DOHH2 (cell line): ENCODE results near the gene LATS2.
"Not testable (repeated sequence)": the region's sequence is repeated elsewhere in the genome, so short reads cannot be mapped to it uniquely, and the experiment has no call there.

Experiments
- H3F3A ChIP-seq: fragments of 200-600 bp; sonication (generic), shearing (Covaris generic); 2 replicates; pipeline ENCODE4 v1.6.0; 2016; ENCODE audit warnings: antibody characterized with exemption, mild to moderate bottlenecking; ENCODE audit not compliant: control insufficient read depth, insufficient read depth
- H3K27ac ChIP-seq: fragments of 200-600 bp; sonication (generic); 2 replicates; pipeline ENCODE4 v1.5.1; 2014; ENCODE audit warnings: low read depth, mild to moderate bottlenecking, low read length, moderate library complexity
- H3K27me3 ChIP-seq: fragments of 200-600 bp; sonication (generic); 2 replicates; pipeline ENCODE4 v1.6.1; 2014; ENCODE audit warnings: mild to moderate bottlenecking, low read length, mixed read lengths; ENCODE audit not compliant: control insufficient read depth
- H3K36me3 ChIP-seq: fragments of 200-600 bp; sonication (generic); 2 replicates; pipeline ENCODE4 v1.6.1; 2014; ENCODE audit warnings: mild to moderate bottlenecking, low read length, moderate library complexity, mixed read lengths; ENCODE audit not compliant: control insufficient read depth
- H3K4me1 ChIP-seq: fragments of 200-600 bp; sonication (generic); 2 replicates; pipeline ENCODE4 v1.6.1; 2014; ENCODE audit warnings: mild to moderate bottlenecking, low read length, mixed read lengths; ENCODE audit not compliant: control insufficient read depth
- H3K4me2 ChIP-seq: fragments of 200-600 bp; sonication (generic); 2 replicates; pipeline ENCODE4 v1.6.0; 2014; ENCODE audit warnings: mild to moderate bottlenecking, low read length, moderate library complexity
- H3K4me3 ChIP-seq: fragments of 200-600 bp; sonication (generic); 2 replicates; pipeline ENCODE4 v1.5.1; 2014; ENCODE audit warnings: mild to moderate bottlenecking, low read length, mixed read lengths
- H3K79me2 ChIP-seq: fragments of 200-600 bp; sonication (generic); 2 replicates; pipeline ENCODE4 v1.6.1; 2014; ENCODE audit warnings: mild to moderate bottlenecking, low read length, mixed read lengths; ENCODE audit not compliant: control insufficient read depth
- H3K9me2 ChIP-seq: fragments of 200-600 bp; sonication (generic); replicated peaks from 2 replicates; pipeline ENCODE4 v1.6.1; 2014; ENCODE audit warnings: mild to moderate bottlenecking, low read length, mixed read lengths; ENCODE audit not compliant: control insufficient read depth
- H3K9me3 ChIP-seq: fragments of 200-600 bp; sonication (generic); 2 replicates; pipeline ENCODE4 v1.6.1; 2014; ENCODE audit warnings: antibody characterized with exemption, low read length, mixed read lengths; ENCODE audit not compliant: control insufficient read depth, insufficient read depth
- H4K20me1 ChIP-seq: fragments of 200-600 bp; sonication (generic); 2 replicates; pipeline ENCODE4 v1.6.0; 2014; ENCODE audit warnings: low read depth, mild to moderate bottlenecking, antibody characterized with exemption, low read length, moderate library complexity; ENCODE audit not compliant: control insufficient read depth, insufficient read depth
- CTCF ChIP-seq: fragments of 200-600 bp; sonication (generic); IDR thresholded peaks from one replicate; pipeline ENCODE4 v1.5.1; 2014; ENCODE audit warnings: antibody characterized with exemption, mild to moderate bottlenecking, low read depth, low read length; ENCODE audit not compliant: poor library complexity, severe bottlenecking
- EZH2phosphoT487 ChIP-seq: fragments of 200-600 bp; sonication (generic); IDR thresholded peaks from 2 replicates; pipeline ENCODE4 v1.6.1; 2017; ENCODE audit warnings: borderline replicate concordance, mild to moderate bottlenecking, antibody characterized with exemption, low read length, moderate library complexity, mixed read lengths

The LATS2 gene

DNA sequence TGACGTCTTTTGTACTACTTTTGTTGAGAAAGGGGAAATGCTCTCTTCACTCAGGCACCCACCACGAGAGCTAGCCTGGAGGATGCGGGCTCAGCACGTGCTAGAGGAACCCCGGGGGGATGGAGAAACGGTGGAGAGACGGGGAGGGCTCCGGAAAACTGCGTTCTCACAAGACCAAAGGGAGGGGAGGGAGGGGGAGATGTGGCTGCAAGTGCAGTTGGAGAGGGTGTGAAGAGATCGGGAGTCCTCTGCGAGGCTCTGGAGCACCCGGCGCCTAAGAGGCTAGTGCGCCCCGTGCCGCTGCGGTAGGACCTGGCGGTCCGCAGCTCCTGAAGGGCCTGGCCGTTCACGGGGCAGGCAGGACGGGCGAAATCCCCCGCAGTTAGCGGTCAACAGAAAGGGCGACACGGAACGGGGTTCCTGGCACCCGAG is 115.4 kb downstream of the LATS2 start:
- no peaks in the 10 kb centered on the region for H3K9me2 ChIP-seq
- H3K4me2 ChIP-seq, result no peak overlapping the region
- H3F3A ChIP-seq, result no peaks in the 10 kb centered on the region
- H3K9me3 ChIP-seq, result no peaks in the 10 kb centered on the region
- no peaks in the 10 kb centered on the region for H4K20me1 ChIP-seq
- no peaks in the 10 kb centered on the region for H3K79me2 ChIP-seq
- H3K4me1 ChIP-seq, result no peaks in the 10 kb centered on the region
- no peaks in the 10 kb centered on the region for H3K27me3 ChIP-seq
- no peaks in the 10 kb centered on the region for H3K36me3 ChIP-seq
- no peak overlapping the region for H3K4me3 ChIP-seq
- no peak overlapping the region for H3K27ac ChIP-seq
- TF ChIP-seq CTCF, result no peak
- TF ChIP-seq EZH2phosphoT487, result no peak

GRCh38 chr13:20942938-20943559 is 118.3 kb downstream of the LATS2 start:
- Histone ChIP-seq H3K27ac (no peak overlapping the region), H3F3A (no peaks in the 10 kb centered on the region), H3K4me2 (no peak overlapping the region), H3K27me3 (no peaks in the 10 kb centered on the region), H4K20me1 (no peaks in the 10 kb centered on the region), H3K4me1 (no peaks in the 10 kb centered on the region), H3K9me2 (no peaks in the 10 kb centered on the region), H3K4me3 (no peak overlapping the region), H3K79me2 (no peaks in the 10 kb centered on the region), H3K9me3 (no peaks in the 10 kb centered on the region), H3K36me3 (no peaks in the 10 kb centered on the region)
- TF ChIP-seq EZH2phosphoT487, result no peak
- no peak for TF ChIP-seq CTCF

DNA sequence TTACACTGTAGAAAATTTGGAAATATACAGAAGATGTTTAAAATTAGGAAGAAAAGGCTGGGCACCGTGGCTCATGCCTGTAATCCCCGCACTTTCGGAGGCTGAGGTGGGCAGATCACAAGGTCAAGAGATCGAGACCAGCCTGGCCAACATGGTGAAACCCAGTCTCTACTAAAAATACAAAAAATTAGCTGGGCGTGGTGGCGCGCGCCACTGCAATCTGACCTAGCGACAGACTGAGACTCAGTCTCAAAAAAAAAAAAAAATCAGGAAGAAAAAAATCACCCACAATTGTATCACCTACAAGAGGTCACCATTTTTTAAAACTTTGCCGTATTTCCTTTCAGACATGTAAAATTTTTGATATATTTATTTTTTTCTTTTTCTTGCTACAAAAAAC is 120.9 kb downstream of the LATS2 start:
- H3K9me3 ChIP-seq, H3K4me3 ChIP-seq, H3F3A ChIP-seq, H3K27me3 ChIP-seq, H3K9me2 ChIP-seq, H4K20me1 ChIP-seq, H3K27ac ChIP-seq, H3K79me2 ChIP-seq, H3K36me3 ChIP-seq, H3K4me2 ChIP-seq, H3K4me1 ChIP-seq: not testable (repeated sequence)

GRCh38 chr13:20940083-20940482 is 121.3 kb downstream of the LATS2 start:
- Histone ChIP-seq H3K9me2 (no peaks in the 10 kb centered on the region), H3K36me3 (no peaks in the 10 kb centered on the region), H3K9me3 (no peaks in the 10 kb centered on the region), H3F3A (no peaks in the 10 kb centered on the region), H3K27me3 (no peaks in the 10 kb centered on the region), H3K4me3 (no peak overlapping the region), H3K4me1 (no peaks in the 10 kb centered on the region), H3K27ac (no peak overlapping the region), H4K20me1 (no peaks in the 10 kb centered on the region), H3K79me2 (no peaks in the 10 kb centered on the region), H3K4me2 (no peak overlapping the region)
- TF ChIP-seq EZH2phosphoT487 (no peak), CTCF (no peak)
